ENCODE results near the gene GALNTL6.

The GALNTL6 gene

DNA sequence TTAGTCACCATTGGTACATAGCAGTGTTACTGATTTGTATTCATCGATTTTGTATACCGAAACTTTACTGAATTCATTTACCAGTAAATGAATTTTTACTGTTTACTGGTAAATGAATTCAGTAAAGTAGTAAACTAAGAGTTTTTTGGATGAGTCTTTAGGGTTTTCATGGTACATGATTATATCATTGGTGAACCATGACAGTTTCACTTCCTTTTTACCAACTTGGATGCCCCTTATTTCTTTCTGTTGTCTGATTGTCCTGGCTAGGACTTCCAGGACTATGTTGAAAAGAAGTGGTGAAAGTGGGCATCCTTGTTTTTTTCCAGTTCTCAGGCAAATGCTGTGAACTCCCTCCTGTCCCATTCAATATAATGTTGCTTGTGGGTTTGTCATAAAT lies 494.9 kb downstream of the GALNTL6 start:
- ChIA-PET CTCF (no interaction called here), POLR2A (no interaction called here)
- DNase-seq (ENCODE audit: extremely low spot score), result no peak
- no peak for TF ChIP-seq L3MBTL2 (conservative IDR thresholded peaks at IDR 0.05)

DNA sequence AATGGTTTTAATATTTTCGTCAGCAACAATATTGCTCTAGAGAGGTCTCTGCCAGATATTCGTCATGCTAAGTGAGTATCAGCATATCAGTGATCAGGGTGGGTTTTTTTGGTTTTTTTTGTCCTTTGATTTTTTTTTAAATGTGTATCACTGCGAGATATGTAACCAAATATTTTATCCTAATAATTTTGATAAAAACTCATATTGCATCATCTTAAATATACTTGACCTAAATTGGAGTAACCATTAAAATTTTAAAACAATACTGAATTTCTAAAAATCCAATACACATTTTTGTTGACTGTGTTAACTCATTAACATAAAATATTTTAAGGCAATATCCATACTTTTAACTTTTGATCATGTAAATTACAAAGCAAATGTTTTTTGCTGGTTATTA lies 498.5 kb downstream of the GALNTL6 start:
- TF ChIP-seq FOXK2 (IDR thresholded peaks at IDR 0.05) (no peak), LEF1 (IDR thresholded peaks at IDR 0.05; ENCODE audit: borderline replicate concordance) (no peak), NFRKB (IDR thresholded peaks at IDR 0.05) (no peak), ZNF384 (IDR thresholded peaks at IDR 0.05) (no peak)
- ChIA-PET CTCF (no interaction called here), POLR2A (no interaction called here)
- DNase-seq (ENCODE audit: extremely low spot score), result no peak

DNA sequence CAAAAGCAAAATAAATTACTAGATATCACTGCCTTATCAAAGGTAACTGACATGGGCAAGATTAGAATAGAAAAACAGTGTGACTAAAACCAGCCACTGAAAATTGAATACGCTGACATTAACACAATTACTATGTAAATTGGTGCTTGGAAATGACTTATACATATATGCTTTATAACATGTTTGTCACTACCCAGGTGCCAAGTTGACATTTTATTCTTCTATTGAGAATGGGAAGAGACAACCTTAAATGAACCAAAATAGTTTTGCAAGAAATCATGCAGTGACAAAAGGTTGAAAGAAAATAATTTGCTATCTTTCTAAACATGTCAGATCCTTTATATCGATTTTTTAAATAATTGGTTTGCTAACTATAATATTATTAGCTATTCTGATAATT lies 510.1 kb downstream of the GALNTL6 start:
- CTCF ChIA-PET, result no interaction called here
- no peak for TF ChIP-seq SP1 (IDR thresholded peaks at IDR 0.05)
- no peak for TF ChIP-seq L3MBTL2 (conservative IDR thresholded peaks at IDR 0.05)
- TF ChIP-seq TARDBP (IDR thresholded peaks at IDR 0.05), result no peak
- TF ChIP-seq ELF4 (IDR thresholded peaks at IDR 0.05), result no peak
- no peak for TF ChIP-seq LEF1 (IDR thresholded peaks at IDR 0.05; ENCODE audit: borderline replicate concordance)
- TF ChIP-seq NFRKB (IDR thresholded peaks at IDR 0.05), result no peak
- no peak for TF ChIP-seq SUZ12 (IDR thresholded peaks at IDR 0.05)
- no peak for TF ChIP-seq ZNF384 (IDR thresholded peaks at IDR 0.05)
- TF ChIP-seq CTBP1 (IDR thresholded peaks at IDR 0.05; ENCODE audit: borderline replicate concordance), result no peak
- TF ChIP-seq HDGF (IDR thresholded peaks at IDR 0.05; ENCODE audit: borderline replicate concordance), result no peak
- no peak for TF ChIP-seq ARNT (IDR thresholded peaks at IDR 0.05)
- POLR2A ChIA-PET, result no interaction called here
- DNase-seq (ENCODE audit: extremely low spot score), result no peak

DNA sequence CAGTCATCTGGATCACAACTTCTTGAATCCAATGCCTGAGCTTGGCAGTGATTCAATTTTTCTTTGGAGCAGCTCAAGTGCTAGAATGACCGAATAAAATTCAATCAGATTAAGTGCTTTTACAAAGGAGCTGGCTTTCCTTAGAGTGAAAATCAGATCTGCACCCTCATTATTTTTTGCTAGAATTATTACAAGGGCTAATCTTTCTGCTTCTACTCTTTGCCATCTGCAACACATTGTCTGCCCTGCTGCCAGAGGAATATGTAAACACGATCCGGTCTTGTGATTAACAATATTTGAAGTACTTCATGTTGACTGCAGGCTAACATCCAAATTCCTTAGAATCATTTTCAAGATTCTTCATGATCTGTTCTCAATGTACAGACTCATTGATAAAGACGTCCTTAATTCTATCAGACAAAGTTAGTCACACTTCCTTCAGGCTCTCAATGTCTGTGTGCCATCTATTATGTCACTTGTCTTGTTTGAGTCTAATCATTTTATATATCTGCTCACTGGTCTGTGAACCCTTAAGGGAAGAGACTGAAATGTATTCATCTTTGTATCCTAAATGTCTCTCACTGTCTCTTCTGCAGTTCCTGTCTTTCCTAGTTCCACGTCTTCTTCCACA lies 531.2 kb downstream of the GALNTL6 start:
- DNase-seq (ENCODE audit: extremely low spot score), result no peak
- TF ChIP-seq ZNF384 (IDR thresholded peaks at IDR 0.05) (no peak), ARNT (IDR thresholded peaks at IDR 0.05) (no peak), ELF4 (IDR thresholded peaks at IDR 0.05) (no peak), SP1 (IDR thresholded peaks at IDR 0.05) (no peak), LEF1 (IDR thresholded peaks at IDR 0.05; ENCODE audit: borderline replicate concordance) (no peak), CTBP1 (IDR thresholded peaks at IDR 0.05; ENCODE audit: borderline replicate concordance) (no peak), FOXM1 (IDR thresholded peaks at IDR 0.05; ENCODE audit: borderline replicate concordance) (no peak), TARDBP (IDR thresholded peaks at IDR 0.05) (no peak), FOXA1 (IDR thresholded peaks at IDR 0.05) (no peak), HDGF (IDR thresholded peaks at IDR 0.05; ENCODE audit: borderline replicate concordance) (no peak), L3MBTL2 (conservative IDR thresholded peaks at IDR 0.05) (no peak), FOXK2 (IDR thresholded peaks at IDR 0.05) (no peak), SUZ12 (IDR thresholded peaks at IDR 0.05) (no peak), BHLHE40 (IDR thresholded peaks at IDR 0.05; ENCODE audit: borderline replicate concordance) (no peak), NFRKB (IDR thresholded peaks at IDR 0.05) (no peak)
- TF ChIP-seq, protein P1, sequence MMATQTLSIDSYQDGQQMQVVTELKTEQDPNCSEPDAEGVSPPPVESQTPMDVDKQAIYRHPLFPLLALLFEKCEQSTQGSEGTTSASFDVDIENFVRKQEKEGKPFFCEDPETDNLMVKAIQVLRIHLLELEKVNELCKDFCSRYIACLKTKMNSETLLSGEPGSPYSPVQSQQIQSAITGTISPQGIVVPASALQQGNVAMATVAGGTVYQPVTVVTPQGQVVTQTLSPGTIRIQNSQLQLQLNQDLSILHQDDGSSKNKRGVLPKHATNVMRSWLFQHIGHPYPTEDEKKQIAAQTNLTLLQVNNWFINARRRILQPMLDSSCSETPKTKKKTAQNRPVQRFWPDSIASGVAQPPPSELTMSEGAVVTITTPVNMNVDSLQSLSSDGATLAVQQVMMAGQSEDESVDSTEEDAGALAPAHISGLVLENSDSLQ (IDR thresholded peaks at IDR 0.05), result no peak
- ChIA-PET POLR2A (no interaction called here), CTCF (no interaction called here)

DNA sequence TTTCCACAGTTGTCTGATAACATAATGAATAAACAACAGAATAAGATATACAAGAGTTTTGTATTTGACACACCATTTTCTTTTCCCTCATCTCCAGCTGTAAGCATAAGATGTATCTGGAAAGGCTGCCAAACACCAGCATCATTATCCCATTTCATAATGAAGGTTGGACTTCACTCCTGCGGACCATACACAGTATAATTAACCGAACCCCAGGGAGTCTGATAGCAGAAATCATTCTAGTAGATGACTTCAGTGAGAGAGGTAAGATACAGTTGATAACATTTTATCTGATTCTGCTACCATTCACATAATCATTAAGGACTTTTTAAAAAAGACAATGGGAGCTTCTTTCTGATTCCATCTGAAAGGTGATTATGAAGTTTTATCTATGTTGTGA lies 535.2 kb downstream of the GALNTL6 start:
- POLR2A ChIA-PET, result no interaction called here
- TF ChIP-seq ELF4 (IDR thresholded peaks at IDR 0.05) (no peak), L3MBTL2 (conservative IDR thresholded peaks at IDR 0.05) (no peak), ARNT (IDR thresholded peaks at IDR 0.05) (no peak), FOXK2 (IDR thresholded peaks at IDR 0.05) (no peak), TARDBP (IDR thresholded peaks at IDR 0.05) (no peak), SP1 (IDR thresholded peaks at IDR 0.05) (no peak), ZNF384 (IDR thresholded peaks at IDR 0.05) (no peak), LEF1 (IDR thresholded peaks at IDR 0.05; ENCODE audit: borderline replicate concordance) (no peak), HDGF (IDR thresholded peaks at IDR 0.05; ENCODE audit: borderline replicate concordance) (no peak), CTBP1 (IDR thresholded peaks at IDR 0.05; ENCODE audit: borderline replicate concordance) (no peak), SUZ12 (IDR thresholded peaks at IDR 0.05) (no peak)
- TF ChIP-seq, protein P1 (IDR thresholded peaks at IDR 0.05), result no peak

DNA sequence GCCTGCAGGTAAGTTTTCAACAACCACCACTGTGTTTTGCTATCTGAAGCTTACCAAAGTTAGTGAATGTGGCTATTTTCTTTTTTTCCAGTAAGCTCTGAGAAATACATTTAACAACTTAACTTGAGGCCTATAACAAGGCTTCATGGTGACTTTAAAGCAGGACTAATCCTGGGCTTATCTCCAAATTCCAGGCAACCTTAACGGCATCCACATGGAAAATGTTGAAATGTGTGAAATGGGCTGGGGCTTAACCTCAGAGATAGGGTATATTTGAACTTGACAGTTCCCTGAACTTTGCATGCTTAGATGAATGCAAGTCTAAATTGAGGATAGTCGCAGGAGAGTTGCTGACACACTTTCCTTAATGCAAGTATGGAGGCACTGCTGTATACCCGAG lies 539.2 kb downstream of the GALNTL6 start:
- CTCF ChIA-PET, result no interaction called here
- DNase-seq (ENCODE audit: extremely low spot score), result no peak

More for the DNA sequence above, 535.2 kb downstream of the GALNTL6 start:
- CTCF ChIA-PET, result no interaction called here
- DNase-seq (ENCODE audit: extremely low spot score), result no peak

DNA sequence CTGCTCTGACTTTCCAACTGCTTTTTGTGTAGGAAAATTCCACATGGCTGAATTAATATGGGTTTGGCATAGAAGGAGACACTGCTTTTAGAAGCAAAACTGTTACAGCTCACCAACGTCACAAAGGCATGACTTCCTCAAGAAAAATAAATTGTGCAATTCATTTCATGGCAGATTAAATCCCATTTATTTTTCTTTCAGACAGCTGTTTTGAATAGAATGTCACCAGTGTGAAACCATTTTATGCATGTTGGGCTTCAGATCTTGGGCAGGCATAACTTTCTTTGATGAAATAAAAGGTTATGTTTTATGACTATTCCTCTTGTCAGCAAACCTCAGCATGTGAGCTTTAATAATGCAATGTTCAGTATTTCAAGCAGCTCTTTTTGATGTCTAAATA lies 542.8 kb downstream of the GALNTL6 start:
- no peak for DNase-seq (ENCODE audit: extremely low spot score)
- POLR2A ChIA-PET, result no interaction called here
- TF ChIP-seq, protein P1 (IDR thresholded peaks at IDR 0.05), result 0 out of 2 replicates have a peak, but pooled peaks have one; percentile 21
- no peak for TF ChIP-seq ELF4 (IDR thresholded peaks at IDR 0.05)
- CTCF ChIA-PET, result no interaction called here

More for the DNA sequence above, 539.2 kb downstream of the GALNTL6 start:
- POLR2A ChIA-PET, result no interaction called here
- TF ChIP-seq NFRKB (IDR thresholded peaks at IDR 0.05) (no peak), FOXA1 (IDR thresholded peaks at IDR 0.05) (no peak), L3MBTL2 (conservative IDR thresholded peaks at IDR 0.05) (no peak), SP1 (IDR thresholded peaks at IDR 0.05) (no peak), FOXM1 (IDR thresholded peaks at IDR 0.05; ENCODE audit: borderline replicate concordance) (no peak), SUZ12 (IDR thresholded peaks at IDR 0.05) (no peak), ELF4 (IDR thresholded peaks at IDR 0.05) (no peak), HDGF (IDR thresholded peaks at IDR 0.05; ENCODE audit: borderline replicate concordance) (no peak), ZNF384 (IDR thresholded peaks at IDR 0.05) (no peak), CTBP1 (IDR thresholded peaks at IDR 0.05; ENCODE audit: borderline replicate concordance) (no peak), LEF1 (IDR thresholded peaks at IDR 0.05; ENCODE audit: borderline replicate concordance) (no peak), TARDBP (IDR thresholded peaks at IDR 0.05) (no peak)
